GM21825 (cell line): ENCODE results near the gene PIGQ.

Experiments used
- ATAC-seq: cut with Tn5 transposase; IDR thresholded peaks from one replicate; pipeline ENCODE4 v1.9.1; 2021; ENCODE audit warnings: mild to moderate bottlenecking, moderate library complexity; ENCODE audit not compliant: unreplicated experiment

Gene PIGQ

DNA sequence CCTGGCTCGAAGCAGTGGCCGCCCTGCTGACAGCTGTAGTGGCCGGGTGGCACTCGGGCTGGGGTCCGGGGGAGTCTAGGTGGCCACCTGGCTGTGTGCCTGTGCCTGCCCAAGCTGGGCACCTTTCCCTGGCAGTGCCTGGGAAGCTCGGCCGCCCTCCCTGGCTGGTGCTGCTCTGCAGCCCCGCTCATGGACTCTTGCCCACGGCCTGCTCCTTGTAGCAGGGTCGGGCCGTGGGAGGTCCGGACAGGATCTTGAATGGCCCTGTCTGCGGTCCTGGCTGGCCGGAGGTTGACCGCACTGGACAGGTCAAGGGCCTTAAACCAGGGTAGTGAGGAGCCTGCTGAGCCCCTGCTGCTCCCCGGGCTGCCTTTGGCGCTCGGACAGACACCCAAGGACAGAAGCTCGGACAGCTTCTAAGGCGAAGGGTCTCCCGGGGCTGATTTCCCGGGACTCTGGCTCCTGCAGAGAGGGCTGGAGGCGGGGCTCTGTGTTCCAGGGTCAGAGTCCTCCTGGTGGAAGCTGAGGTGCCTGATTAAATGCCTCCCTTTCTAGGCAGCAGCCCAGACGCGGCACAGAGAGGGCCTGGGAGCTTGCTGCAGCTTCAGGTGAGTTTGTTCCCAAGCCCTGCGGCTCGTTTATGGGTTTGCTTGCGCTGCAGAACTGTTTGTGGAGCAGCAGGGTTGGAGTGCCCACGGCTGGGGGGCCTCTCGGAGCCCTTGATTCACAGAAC, 36.2 kb upstream of the PIGQ start:
- no peak for ATAC-seq

DNA sequence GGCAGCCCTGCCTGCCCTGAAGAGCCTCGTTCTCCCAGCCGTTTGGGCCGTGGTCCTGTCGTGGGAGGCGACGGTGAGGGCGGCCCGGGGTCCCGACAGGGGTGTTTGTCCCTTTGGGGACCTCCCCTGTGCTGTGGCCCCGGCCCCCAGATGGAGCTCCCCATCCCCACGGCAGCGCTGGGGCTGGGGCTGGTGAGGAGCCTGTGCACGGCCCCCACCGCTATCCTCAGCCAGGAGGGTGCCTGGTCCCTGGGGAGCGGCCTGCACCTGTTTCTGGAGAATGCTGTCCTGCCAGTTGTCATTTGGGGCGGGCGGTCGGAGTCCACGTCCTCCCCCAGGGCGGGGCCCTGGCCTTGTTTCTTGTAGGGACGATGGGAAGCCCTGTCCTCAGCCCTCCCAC, 35.6 kb upstream of the PIGQ start:
- no peak for ATAC-seq

DNA sequence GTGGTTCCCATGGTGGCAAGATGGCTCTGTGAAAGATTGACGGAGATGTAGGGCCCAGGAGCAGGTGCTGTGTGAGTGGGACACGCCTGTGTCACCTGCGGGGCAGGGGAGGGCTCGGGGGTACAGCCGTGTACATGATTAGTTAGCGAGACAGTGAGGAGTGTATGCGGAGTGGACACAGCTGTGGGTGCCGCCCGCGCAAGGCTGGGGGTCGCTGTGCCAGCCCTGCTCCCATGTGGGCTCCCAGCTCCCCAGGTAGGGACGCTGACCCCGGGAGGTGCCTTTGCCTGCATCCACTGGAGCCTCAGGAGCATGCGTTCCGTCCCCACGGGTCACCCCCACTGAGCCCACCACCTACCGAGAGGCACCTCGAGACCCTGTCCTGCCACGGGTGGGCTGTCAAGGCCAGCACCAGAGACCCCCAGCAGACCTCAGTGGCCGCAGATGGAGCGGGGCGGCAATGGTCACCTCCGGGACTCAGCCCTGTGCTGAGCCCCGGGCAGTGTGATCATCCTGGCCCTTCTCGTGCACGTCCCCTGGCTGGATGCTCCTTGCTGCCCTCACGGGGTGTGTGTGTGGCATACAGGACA, 34.8 kb upstream of the PIGQ start:
- ATAC-seq, result no peak

DNA sequence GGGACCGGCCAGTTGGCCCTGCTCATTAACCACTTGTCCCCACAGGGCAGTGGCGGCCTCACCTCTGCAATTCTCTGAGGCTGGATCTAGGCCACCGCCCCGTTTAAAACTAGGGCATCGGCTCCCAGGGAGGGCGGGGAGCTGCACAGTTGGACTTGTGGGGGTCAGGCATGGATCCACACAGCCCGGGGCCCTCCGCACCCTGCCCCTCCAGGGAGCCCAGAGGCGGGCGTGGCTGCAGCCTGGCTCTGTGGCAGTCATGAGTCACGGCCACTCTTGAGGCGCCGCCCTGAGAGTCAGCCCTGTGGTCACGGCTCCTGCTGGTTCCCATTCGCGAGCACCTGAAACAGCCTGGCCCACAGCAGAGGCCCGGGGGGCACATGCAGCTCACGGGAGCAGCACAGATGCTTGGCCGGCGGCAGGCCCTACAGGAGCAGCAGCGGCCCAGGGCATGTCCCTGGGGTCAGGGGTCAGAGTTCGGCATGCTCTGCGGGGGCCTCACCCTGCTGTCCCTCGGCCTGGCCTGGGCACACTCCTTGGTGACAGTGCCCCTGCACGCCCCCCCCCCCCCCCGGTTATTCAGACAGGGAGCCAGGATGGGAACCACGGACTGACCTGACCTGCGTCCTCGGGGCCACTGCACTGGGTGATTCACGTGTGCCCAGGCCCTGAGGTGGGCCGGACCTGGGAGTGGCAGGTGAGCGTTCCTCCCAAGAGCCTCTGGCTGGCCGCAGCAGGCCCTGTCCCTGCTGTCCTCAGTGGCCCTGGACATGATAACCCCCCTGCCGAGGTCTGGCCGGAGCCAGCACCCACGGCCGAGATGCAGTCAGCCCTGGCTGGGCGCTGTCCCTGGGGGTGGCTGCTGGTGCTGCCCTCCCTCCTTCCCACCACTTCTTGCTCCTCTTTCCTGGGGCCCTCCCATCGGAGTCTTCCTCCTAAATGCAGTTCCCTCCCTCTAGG, 34.0 kb upstream of the PIGQ start:
- no peak for ATAC-seq

DNA sequence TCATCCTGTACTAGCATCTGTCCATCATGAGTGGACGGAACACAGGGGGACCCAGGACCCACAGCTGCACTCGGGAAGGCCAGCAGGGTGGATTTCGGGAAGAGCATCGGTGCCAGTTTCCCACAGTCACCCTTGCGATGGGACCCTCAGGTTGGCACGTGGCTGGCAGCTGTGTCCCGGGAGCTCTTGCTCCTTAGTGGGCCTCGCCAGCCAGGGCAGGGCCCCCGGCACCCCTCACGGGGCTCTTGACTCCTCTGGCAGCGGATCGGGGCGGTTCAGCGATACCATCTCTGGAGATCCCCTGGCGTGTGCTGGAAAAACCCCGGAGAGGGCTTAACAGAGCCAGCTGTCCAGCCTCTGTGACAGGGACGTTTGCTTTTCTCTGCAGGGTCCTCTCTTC, 33.0 kb upstream of the PIGQ start:
- no peak for ATAC-seq

DNA sequence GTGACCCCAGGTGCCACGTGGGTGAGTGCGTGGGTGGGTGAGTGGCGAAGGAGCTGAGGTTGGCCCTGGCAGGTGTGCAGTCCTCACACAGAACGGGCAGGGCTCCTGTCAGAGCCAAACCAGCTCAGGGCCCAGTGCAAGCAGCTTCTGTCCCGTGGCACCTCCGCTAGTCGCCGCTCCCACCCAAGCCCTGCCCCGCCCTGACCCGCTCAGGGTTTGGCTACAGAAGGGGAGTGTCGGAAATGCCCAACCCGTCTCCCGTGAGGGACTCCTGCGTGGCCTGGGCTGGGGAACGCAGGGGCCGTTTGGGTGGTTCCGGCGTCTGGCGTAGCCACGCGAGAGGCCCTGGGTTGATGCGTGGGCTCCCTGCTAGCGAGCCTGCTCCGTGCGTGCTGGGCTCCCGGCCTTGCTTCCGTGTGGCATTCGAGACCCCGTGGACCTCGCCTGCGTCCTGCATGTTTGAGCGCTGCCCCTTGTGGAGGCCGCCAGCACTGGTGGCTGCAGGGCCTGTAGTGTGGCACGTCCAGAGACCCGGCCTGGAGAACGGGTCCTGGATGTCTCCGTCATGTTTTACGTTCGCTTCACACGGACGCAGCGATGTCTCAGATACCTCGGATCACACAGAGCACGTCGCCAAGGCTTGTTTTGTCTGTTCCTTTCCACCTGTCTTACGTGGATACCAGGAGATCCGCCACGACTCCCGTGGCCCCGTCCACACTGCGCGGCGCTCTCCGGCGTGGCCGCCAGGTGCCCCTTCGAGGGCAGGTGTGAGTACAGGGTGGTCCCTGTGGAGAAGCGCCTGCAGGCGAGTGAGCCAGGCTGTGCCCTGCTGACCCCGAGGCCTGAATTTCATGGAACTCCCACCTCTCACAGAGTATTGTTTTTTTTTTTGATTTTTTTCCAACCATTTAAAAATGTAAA, 32.1 kb upstream of the PIGQ start:
- no peak for ATAC-seq

DNA sequence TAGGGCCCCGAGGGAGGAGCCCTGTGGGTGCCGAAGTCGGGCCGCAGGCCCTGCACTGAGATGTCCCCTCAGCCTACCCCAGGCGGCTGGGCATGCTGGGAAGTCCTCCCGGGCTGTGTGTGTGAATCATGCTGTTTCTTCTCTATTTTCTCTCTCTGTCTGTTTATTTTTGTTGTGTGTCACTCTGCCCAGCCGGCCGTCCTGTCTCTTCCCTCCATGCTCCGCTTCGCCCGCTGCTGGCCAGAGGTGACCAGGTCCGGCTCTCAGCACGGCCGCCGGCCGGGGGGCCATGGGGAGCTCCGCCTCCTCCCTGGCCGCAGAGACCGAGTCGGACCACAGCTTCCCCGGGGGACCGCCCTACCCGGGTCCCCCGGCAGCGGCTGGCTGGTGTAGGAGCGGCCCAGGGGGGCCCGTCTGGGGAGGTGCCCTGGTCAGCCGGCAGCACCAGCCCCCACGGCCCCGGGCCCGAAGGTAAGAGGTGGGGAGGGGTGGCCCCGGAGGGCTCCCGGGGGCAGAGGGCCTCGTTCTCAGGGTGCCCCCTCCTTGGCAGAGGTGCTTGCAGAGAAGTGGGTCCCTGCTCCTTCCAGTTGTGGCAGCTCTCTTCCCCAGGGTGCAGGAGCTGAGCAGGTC, 29.8 kb upstream of the PIGQ start:
- no peak for ATAC-seq

DNA sequence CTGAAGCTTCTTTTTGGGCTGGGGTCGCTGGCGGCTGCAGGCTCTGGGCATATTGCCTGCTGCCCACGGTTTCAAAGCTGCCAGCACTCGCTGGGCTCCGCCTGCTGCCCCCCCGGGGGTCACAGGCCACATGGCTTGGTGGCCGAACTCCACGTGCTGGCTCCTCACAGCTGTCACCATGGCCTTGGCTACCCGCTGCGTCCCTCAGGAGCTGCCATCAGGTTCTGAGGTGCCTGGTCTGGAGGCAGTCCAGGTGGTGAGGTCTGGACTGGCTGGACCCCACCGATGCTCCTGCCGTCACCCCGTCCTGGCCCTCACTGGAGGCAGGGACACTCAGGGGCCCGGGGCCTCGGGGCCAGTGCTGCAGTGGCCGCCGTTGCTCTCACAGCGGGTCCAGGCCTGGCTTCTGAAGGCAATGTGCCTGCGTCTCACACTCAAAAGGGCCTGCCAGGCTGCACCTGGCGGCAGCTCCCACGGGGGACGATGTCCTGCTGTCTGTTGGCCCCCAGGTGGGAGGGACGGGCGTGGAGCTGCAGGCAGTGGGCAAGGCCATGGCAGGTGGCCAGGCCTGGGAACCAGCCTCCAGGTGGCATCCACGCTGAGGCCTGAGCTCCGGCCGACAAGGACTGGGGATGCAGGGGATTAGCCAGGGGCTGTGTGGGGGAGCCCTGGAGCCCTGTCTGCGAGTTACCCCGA, 29.0 kb upstream of the PIGQ start:
- no peak for ATAC-seq

DNA sequence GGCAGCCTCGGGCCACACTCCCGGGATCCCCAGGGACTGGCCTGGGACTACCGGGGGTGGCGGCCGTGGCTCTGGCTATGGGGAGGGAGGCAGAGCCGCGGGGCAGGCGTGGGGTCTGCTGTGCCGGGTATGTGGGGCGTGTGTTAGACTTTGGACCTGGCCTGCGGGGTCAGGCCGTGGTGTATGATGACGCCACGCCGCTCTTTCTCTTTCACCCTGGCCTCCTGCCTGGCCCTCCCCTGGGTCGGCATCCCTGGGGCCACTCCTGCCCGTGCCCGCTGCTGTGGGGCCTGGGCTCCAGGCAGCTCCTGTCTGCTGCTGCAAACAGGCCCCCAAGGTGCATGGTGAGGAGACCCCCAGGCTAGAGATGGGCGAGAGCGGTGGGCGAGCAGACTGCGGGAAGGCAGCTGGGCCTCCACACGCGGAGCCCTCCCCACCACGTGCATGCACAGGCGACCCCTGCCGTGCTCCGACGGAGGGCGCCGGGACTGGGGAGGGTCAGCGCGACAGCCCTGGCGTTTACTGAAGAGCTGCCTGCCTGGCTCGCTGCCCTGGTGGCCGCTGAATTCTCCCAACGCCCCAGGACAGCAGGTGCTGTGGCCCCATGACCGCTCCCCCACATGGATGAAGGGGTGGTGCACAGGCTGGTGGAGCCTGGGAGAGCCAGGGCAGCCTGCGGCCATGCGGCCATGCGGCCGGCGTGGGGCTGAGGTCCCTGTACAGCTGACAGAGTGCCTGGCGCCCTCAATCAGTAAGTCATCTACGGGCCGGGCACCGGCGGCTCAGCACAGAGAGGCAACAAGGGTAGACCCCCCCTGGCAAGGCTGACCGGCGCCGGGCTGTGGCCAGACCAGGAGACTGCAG, 26.2 kb upstream of the PIGQ start:
- no peak for ATAC-seq

DNA sequence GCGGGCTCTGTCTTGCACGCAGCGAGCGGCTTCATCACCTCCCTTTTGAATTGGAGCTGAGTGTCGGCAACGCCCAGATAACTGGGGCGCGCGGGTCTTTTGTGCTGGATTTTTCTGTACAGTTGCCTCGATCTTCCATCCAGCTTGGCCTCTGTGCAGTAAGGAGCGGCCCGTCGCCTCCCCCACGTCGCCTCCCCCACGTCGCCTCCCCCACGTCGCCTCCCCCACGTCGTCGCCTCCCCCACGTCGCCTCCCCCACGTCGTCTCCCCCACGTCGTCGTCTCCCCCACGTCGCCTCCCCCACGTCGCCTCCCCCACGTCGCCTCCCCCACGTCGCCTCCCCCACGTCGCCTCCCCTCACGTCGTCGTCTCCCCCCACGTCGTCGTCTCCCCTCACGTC, 25.3 kb upstream of the PIGQ start:
- no peak for ATAC-seq

DNA sequence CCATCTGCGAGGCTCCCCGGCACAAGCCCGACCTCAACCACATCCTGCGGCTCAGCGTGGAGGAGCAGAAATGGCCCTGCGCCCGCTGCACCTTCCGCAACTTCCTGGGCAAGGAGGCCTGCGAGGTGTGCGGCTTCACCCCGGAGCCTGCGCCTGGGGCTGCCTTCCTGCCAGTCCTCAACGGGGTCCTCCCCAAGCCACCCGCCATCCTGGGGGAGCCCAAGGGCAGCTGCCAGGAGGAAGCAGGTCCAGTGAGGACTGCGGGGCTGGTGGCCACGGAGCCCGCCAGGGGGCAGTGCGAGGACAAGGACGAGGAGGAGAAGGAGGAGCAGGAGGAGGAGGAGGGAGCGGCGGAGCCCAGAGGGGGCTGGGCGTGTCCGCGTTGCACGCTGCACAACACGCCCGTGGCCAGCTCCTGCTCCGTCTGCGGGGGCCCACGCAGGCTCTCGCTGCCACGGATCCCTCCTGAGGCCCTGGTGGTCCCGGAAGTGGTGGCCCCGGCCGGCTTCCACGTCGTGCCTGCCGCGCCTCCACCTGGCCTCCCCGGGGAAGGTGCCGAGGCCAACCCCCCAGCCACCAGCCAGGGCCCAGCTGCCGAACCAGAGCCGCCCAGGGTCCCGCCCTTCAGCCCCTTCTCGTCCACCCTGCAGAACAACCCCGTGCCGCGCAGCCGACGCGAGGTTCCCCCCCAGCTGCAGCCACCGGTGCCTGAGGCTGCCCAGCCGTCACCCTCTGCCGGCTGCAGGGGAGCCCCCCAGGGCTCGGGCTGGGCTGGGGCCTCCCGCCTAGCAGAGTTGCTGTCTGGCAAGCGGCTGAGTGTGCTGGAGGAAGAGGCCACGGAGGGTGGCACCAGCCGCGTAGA, 22.6 kb upstream of the PIGQ start:
- ATAC-seq, result no peak

DNA sequence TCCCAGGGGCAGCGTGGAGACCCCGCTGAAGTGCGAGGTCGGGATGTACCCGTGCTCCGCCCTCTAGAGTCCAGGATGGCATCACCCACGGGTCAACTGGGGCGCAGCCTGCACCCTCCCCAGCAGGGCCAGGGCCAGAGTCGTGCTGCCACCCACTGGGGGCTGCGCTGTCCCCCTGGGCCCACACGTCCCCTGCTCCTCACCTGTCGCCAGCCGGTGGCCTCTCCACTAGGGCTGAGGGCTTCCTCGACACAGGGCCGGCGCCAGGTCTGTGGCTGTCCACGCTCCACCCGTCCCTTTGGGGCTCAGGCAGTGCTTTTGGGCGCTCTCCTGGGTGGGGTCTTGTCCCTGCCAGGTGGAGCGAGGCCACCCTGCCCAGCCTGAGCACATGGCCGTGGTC, 21.2 kb upstream of the PIGQ start:
- no peak for ATAC-seq

DNA sequence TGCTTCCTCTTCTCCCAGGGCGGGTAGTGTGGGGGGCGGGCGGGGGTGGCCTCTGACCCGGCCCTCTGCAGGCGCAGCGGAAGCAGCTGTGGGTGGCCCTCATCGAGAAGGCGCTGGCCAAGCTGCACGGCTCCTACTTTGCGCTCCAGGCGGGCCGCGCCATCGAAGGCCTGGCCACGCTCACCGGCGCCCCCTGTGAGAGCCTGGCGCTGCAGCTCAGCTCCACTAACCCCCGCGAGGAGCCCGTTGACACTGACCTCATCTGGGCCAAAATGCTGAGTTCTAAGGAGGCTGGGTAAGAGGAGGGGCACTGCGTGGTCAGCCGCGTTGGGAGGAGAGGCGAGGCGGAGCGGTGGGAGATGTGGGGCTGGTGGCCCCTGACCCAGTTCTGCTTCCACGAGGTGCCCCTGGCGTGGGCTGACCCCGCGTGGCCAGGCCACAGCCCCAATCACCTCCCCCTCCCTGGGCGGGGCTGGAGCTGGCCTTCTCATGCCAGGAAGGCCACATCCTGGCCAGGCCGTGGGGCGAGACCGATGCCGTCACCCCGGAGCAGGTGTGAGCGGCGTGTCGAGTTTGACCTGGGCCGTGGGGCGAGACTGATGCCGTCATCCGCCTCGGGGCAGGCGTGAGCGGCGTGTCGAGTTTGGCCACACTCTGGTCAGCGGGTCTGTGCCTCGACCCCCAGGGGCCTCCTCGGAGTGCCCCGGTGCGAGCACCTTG, 20.1 kb upstream of the PIGQ start:
- no peak for ATAC-seq

DNA sequence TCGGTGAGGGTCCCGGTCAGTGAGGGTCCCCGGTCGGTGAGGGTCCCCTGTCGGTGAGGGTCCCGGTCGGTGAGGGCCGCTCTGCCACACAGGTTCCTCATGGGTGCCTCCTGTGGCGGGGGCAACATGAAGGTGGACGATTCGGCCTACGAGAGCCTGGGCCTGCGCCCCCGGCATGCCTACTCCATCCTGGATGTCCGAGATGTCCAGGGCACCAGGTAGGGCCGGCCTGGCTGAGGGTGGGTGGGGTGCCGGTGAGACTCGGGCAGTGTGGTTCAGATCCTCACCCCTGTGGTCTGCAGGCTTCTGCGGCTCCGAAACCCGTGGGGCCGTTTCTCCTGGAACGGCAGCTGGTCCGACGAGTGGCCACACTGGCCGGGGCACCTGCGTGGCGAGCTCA, 18.6 kb upstream of the PIGQ start:
- no peak for ATAC-seq

DNA sequence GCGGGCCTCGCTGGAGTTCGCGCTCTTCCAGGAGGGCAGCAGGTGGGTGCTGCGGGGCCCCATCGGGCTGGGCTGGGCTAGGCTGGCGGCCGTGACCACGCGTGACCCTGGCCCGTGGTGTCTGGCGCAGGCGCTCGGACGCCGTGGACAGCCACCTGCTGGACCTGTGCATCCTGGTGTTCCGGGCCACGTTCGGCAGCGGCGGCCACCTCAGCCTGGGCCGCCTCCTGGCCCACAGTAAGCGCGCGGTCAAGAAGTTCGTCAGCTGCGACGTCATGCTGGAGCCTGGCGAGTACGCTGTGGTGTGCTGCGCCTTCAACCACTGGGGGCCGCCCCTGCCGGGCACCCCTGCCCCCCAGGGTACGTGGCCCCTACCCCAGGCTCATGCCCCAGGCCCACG, 17.6 kb upstream of the PIGQ start:
- no peak for ATAC-seq

DNA sequence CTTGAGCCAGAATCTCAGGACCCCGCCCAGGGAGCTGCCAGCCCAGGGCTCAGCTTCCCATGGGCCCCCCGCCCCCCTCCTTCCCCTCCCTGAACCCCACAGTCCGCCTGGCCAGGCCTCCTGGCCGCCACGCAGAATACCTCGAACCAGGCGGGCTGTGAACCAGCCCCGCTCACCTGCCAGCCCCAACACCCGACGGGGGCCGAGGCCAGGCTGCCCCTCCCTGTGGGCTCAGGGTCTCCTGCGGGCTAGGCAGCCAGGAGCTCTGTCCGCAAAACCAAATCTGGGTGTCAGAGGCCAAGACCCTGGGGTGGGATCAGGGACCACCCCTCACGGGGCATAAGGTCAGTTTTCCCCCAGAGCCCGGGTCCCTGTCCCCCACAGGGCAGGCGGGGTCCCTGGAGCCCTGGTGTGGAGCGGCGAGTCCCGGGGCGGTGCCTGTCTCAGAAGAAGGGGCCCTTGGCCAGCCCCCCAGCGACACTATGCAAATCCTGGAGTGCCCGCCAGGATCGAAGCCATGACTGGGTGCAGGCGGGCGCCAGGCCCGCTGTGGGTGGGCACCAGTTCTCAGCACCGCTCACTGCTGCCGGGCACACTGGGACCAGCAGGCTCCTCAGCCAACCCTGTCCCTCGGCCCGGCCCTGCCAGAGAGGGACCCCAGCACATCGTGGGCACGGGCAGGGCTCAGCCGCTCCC, 16.0 kb upstream of the PIGQ start:
- no peak for ATAC-seq

DNA sequence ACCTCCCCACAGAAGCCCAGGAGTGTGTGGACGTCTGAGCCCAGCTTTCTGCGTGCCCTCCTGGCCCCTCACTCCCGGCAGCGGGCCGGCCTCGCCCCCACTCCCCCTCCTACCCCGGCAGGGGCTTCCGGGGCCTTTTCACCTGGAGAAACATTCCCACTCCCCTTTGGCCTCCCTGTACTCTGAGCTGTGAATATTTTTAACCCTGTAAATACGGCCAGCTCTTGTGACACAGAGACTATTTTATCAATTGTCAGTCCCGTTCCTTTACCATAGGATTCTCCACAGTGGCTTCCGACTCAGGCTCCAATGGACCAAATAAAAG, 15.5 kb upstream of the PIGQ start:
- ATAC-seq, result no peak
